PC-3 (cell line): ENCODE data around the gene GTF2B. TPM values are rescaled to one million over a fixed set of nuclear protein-coding genes. Genes with fewer than 3 reads are reported as not detected.

Experiments
- ATAC-seq: fragments of 200-7000 bp; cut with Tn5 transposase; 2 replicates; pipeline ENCODE4 v1.9.1; 2020; ENCODE audit warnings: mild to moderate bottlenecking, moderate library complexity
- BruUV-seq: library from RNA; stranded (reverse); fragments of 400-500 nt; replicated peaks from 2 replicates; lab custom pipeline; 2021; lab: Mats Ljungman, UMichigan
- CTCF ChIA-PET: fragments of 300-600 bp; sonication (Branson Sonifier 250); formaldehyde crosslinking; loops from one replicate; lab custom pipeline; 2022; ENCODE audit warnings: antibody characterized with exemption; lab: Charles Lee
- POLR2A ChIA-PET: fragments of 300-600 bp; sonication (Branson Sonifier 250); formaldehyde crosslinking; loops from one replicate; lab custom pipeline; 2022; ENCODE audit warnings: antibody characterized with exemption; ENCODE audit not compliant: unreplicated experiment; lab: Charles Lee
- DNase-seq: peaks from one replicate; pipeline ENCODE4 v3.0.0-alpha.2; 2015
- H2AFZ ChIP-seq: fragments of 300-600 bp; sonication (generic); 2 replicates; pipeline ENCODE4 v1.6.0; 2016; ENCODE audit warnings: antibody characterized with exemption, low read length
- H3F3A ChIP-seq: fragments of 300-600 bp; sonication (generic); one replicate; pipeline ENCODE4 v1.6.0; 2017; ENCODE audit warnings: antibody characterized with exemption, low read length, control low read depth, mild to moderate bottlenecking; ENCODE audit not compliant: unreplicated experiment
- H3K27ac ChIP-seq: fragments of 300-600 bp; sonication (generic); 2 replicates; pipeline ENCODE4 v1.5.1; 2016; ENCODE audit warnings: mild to moderate bottlenecking, low read length
- H3K27me3 ChIP-seq: fragments of 300-600 bp; sonication (generic); 2 replicates; pipeline ENCODE4 v1.6.1; 2016; ENCODE audit warnings: low read length, mixed read lengths
- H3K36me3 ChIP-seq: fragments of 300-600 bp; sonication (generic); 2 replicates; pipeline ENCODE4 v1.6.1; 2016; ENCODE audit warnings: low read depth, mixed run types, low read length, mixed read lengths
- H3K4me1 ChIP-seq: fragments of 300-600 bp; sonication (generic); 2 replicates; pipeline ENCODE4 v1.5.1; 2016; ENCODE audit warnings: low read length; ENCODE audit not compliant: insufficient read depth
- H3K4me2 ChIP-seq: fragments of 300-600 bp; sonication (generic); 2 replicates; pipeline ENCODE4 v1.6.0; 2016; ENCODE audit warnings: low read length
- H3K4me3 ChIP-seq: fragments of 300-600 bp; sonication (generic); 2 replicates; pipeline ENCODE4 v1.5.1; 2016; ENCODE audit warnings: mild to moderate bottlenecking, low read length, mixed read lengths
- H3K79me2 ChIP-seq: fragments of 300-600 bp; sonication (generic); 2 replicates; pipeline ENCODE4 v1.6.1; 2017; ENCODE audit warnings: low read length, mixed read lengths
- H3K9ac ChIP-seq: fragments of 300-600 bp; sonication (generic); 2 replicates; pipeline ENCODE4 v1.6.0; 2016; ENCODE audit warnings: mild to moderate bottlenecking, low read length
- H3K9me2 ChIP-seq: fragments of 300-600 bp; sonication (generic); replicated peaks from 2 replicates; pipeline ENCODE4 v1.6.1; 2016; ENCODE audit warnings: mixed run types, low read length, mixed read lengths
- H3K9me3 ChIP-seq: fragments of 300-600 bp; sonication (generic); 2 replicates; pipeline ENCODE4 v1.6.1; 2016; ENCODE audit warnings: low read length, mixed read lengths
- H4K20me1 ChIP-seq: fragments of 300-600 bp; sonication (generic); 2 replicates; pipeline ENCODE4 v1.6.1; 2016; ENCODE audit warnings: low read length, mixed read lengths
- CTCF ChIP-seq: fragments of 300-600 bp; sonication (generic); conservative IDR thresholded peaks from 2 replicates; pipeline ENCODE4 v1.5.1; 2017; ENCODE audit warnings: antibody characterized with exemption, low read depth, mild to moderate bottlenecking, low read length
- EZH2 ChIP-seq: fragments of 300-600 bp; sonication (generic); IDR thresholded peaks from one replicate; pipeline ENCODE4 v1.6.1; 2017; ENCODE audit warnings: antibody characterized with exemption, mild to moderate bottlenecking, low read length; ENCODE audit not compliant: unreplicated experiment
- EZH2phosphoT487 ChIP-seq: fragments of 300-600 bp; sonication (generic); IDR thresholded peaks from 2 replicates; pipeline ENCODE4 v1.6.1; 2018; ENCODE audit warnings: mild to moderate bottlenecking, antibody characterized with exemption, low read length, borderline replicate concordance
- intact Hi-C: fragments of 100-400 bp; cut with micrococcal nuclease; formaldehyde crosslinking; loops from 2 replicates; pipeline ENCODE4 v1.9.0; 2023
- total RNA-seq: library from RNA; depleted of rRNA; stranded (reverse); fragments of >200 nt; gene quantifications from 2 replicates; pipeline ENCODE4 v1.2.3, GENCODE V29; 2014; rRNA removed

Gene GTF2B
- total RNA-seq, 1 experiment from 2014 or later = 32.1 TPM

- TF ChIP-seq CTCF = no peak
- TF ChIP-seq EZH2 = no peak
- TF ChIP-seq EZH2phosphoT487 = no peak
- no peak overlapping the region for H2AFZ ChIP-seq
- peak; percentile 51 for DNase-seq
- no peak overlapping the region for H3K9ac ChIP-seq
- H4K20me1 ChIP-seq = no peaks in the 10 kb centered on the region
- ChIA-PET CTCF (no interaction called here), POLR2A (no interaction called here)
- H3K36me3 ChIP-seq = peaks cover 39% of the 10 kb centered on the region
- H3F3A ChIP-seq = no peaks in the 10 kb centered on the region
- H3K27ac ChIP-seq = no peak overlapping the region
- no peaks in the 10 kb centered on the region for H3K9me2 ChIP-seq
- H3K27me3 ChIP-seq = no peaks in the 10 kb centered on the region
- no peaks in the 10 kb centered on the region for H3K9me3 ChIP-seq
- BruUV-seq = no TSS peak
- ATAC-seq = peak; percentile 80
- H3K79me2 ChIP-seq = no peaks in the 10 kb centered on the region
- H3K4me1 ChIP-seq = peaks cover 9% of the 10 kb centered on the region
- no peak overlapping the region for H3K4me3 ChIP-seq
- intact Hi-C loops = loop anchor here (1.0 kb wide), 1 partner anchor 67 kb away; no protein-coding TSS in a partner anchor
- no peak overlapping the region for H3K4me2 ChIP-seq
These were observed 88.4 kb downstream of the GTF2B start for GRCh38 chr1:88802950-88803349.

Other genes with a start within 250 kb of the GTF2B start
- gene PKN2, start 207.3 kb downstream of the GTF2B start, total RNA-seq = 20.8 and 36.1 TPM in 2 replicates
- gene KYAT3, start 101.1 kb upstream of the GTF2B start, total RNA-seq = 9.7 and 14.3 TPM in 2 replicates
- 8.5 and 10.6 TPM in 2 replicates for gene RBMXL1, start 101.1 kb upstream of the GTF2B start, total RNA-seq
- gene GBP3, start 131.3 kb upstream of the GTF2B start, total RNA-seq = 23.3 and 24.9 TPM in 2 replicates
- 1.0 and 1.2 TPM in 2 replicates for gene GBP1, start 173.6 kb upstream of the GTF2B start, total RNA-seq
- gene GBP2, start 234.5 kb upstream of the GTF2B start, total RNA-seq = 1.6 and 2.1 TPM in 2 replicates